HepG2 (cell line): Measurements from ENCODE around the gene NEMP2. TPM values are rescaled to one million over a fixed set of nuclear protein-coding genes. Genes with fewer than 3 reads are reported as not detected.
"Not testable (repeated sequence)": the region's sequence is repeated elsewhere in the genome, so short reads cannot be mapped to it uniquely, and the experiment has no call there.

Source experiments
- ATAC-seq: fragments of 200-7000 bp; cut with Tn5 transposase; 3 replicates; pipeline ENCODE4 v1.9.1; 2020; ENCODE audit warnings: mild to moderate bottlenecking, moderate library complexity
- BruUV-seq: library from RNA; stranded (reverse); fragments of 400-500 nt; replicated peaks from 2 replicates; lab custom pipeline; 2021; lab: Mats Ljungman, UMichigan
- CTCF ChIA-PET: fragments of 300-600 bp; formaldehyde crosslinking; extraction: SDS; loops from one replicate; lab custom pipeline; 2021; ENCODE audit warnings: low total read pairs, inconsistent platforms, low intra/inter-chr PET ratio; lab: Yijun Ruan, JAX
- POLR2A ChIA-PET: fragments of 350-600 bp; sonication (Branson Sonifier 250); formaldehyde crosslinking; loops from one replicate; lab custom pipeline; 2020; ENCODE audit warnings: antibody characterized with exemption, inconsistent platforms; lab: Yijun Ruan, JAX
- DNase-seq: peaks from one replicate; pipeline ENCODE4 v3.0.0-alpha.2; 2015; ENCODE audit warnings: low spot score
- FAIRE-seq: peaks from 3 replicates; lab custom pipeline; 2011; peaks lifted over from hg19 to GRCh38; lab: Jason Lieb, UNC
- H2AFZ ChIP-seq: one replicate; pipeline ENCODE4 v1.6.1; 2011; ENCODE audit warnings: low read length, inconsistent platforms
- H3K27ac ChIP-seq: fragments of 300-600 bp; 3 replicates; pipeline ENCODE4 v1.8.0; 2011; ENCODE audit warnings: mixed run types, mild to moderate bottlenecking, mixed read lengths, low read length, inconsistent platforms; ENCODE audit not compliant: insufficient read depth; ENCODE audit errors: extremely low read length
- H3K27me3 ChIP-seq, 2 experiments: fragments of 200-600 bp in 1 of 2; 2 replicates in 1 of 2; 3 replicates in 1 of 2; pipeline versions ENCODE4 v1.6.0 to v1.8.0; 2011; ENCODE audit warnings: low read length in 2 of 2, mild to moderate bottlenecking in 2 of 2, moderate library complexity in 2 of 2, inconsistent platforms in 1 of 2; ENCODE audit not compliant: insufficient read depth in 2 of 2, control insufficient read depth in 1 of 2
- H3K36me3 ChIP-seq, 2 experiments: fragments of 200-600 bp in 1 of 2; replicated peaks in 1 of 2; 2 replicates in 1 of 2; 3 replicates in 1 of 2; pipeline versions ENCODE4 v1.5.1 to v1.8.0; 2011; ENCODE audit warnings: low read length in 2 of 2, inconsistent platforms in 1 of 2; ENCODE audit not compliant: insufficient read depth in 2 of 2, control insufficient read depth in 1 of 2
- H3K4me1 ChIP-seq: 2 replicates; pipeline ENCODE4 v1.5.1; 2012; ENCODE audit warnings: low read length, inconsistent platforms; ENCODE audit not compliant: insufficient read depth
- H3K4me2 ChIP-seq: 2 replicates; pipeline ENCODE4 v1.6.0; 2011; ENCODE audit warnings: low read depth, low read length, inconsistent platforms
- H3K4me3 ChIP-seq, 3 experiments: fragments of 200-600 bp in 1 of 3; sonication (generic), shearing (Covaris generic) in 1 of 3; replicated peaks in 1 of 3; 2 replicates each; pipeline ENCODE4 v1.5.1; 2011 to 2016; ENCODE audit warnings: low read length in 3 of 3, inconsistent platforms in 2 of 3, low read depth in 2 of 3, mild to moderate bottlenecking in 2 of 3, control low read depth in 1 of 3, mixed read lengths in 1 of 3; ENCODE audit not compliant: insufficient read depth in 1 of 3
- H3K79me2 ChIP-seq: one replicate; pipeline ENCODE4 v1.6.1; 2011; ENCODE audit warnings: low read length, inconsistent platforms; ENCODE audit not compliant: insufficient read depth
- H3K9ac ChIP-seq: 2 replicates; pipeline ENCODE4 v1.6.0; 2011; ENCODE audit warnings: mild to moderate bottlenecking, low read depth, low read length, inconsistent platforms; ENCODE audit not compliant: insufficient read depth
- H3K9me3 ChIP-seq: 2 replicates; pipeline ENCODE4 v1.5.1; 2012; ENCODE audit warnings: mild to moderate bottlenecking, low read length
- H4K20me1 ChIP-seq: 2 replicates; pipeline ENCODE4 v1.6.0; 2011; ENCODE audit warnings: inconsistent platforms, mild to moderate bottlenecking, low read length, moderate library complexity; ENCODE audit not compliant: insufficient read depth
- CREB1 ChIP-seq, 2 experiments: fragments of 450-650 bp in 1 of 2; IDR thresholded peaks; 2 replicates each; pipeline ENCODE4 v1.6.1; 2016 to 2017; ENCODE audit warnings: control low read depth in 1 of 2, mild to moderate bottlenecking in 1 of 2, missing compliant biosample characterization in 1 of 2, missing genetic modification characterization in 1 of 2
- PAF1 ChIP-seq: IDR thresholded peaks from 2 replicates; pipeline ENCODE4 v1.6.1; 2016; ENCODE audit warnings: missing genetic modification reagents, missing compliant biosample characterization
- TEAD2 ChIP-seq: sonication (generic); formaldehyde crosslinking; IDR thresholded peaks from 2 replicates; pipeline ENCODE4 v1.9.0; 2021; ENCODE audit warnings: missing genetic modification reagents
- ZKSCAN8 ChIP-seq: IDR thresholded peaks from 2 replicates; pipeline ENCODE4 v1.6.1; 2016; ENCODE audit warnings: borderline replicate concordance, missing genetic modification reagents, missing compliant biosample characterization
- ZNF672 ChIP-seq: sonication (generic); formaldehyde crosslinking; IDR thresholded peaks from 2 replicates; pipeline ENCODE4 v1.8.1; 2022; ENCODE audit warnings: missing genetic modification reagents
- WGBS: methylation state at CpG from one replicate; pipeline ENCODE4 v1.1.6; 2017; ENCODE audit warnings: low lambda C conversion rate; 5-methylcytosine and 5-hydroxymethylcytosine counted together
- in situ Hi-C: cut with HindIII; loops from 2 replicates; pipeline ENCODE4 v1.10.0; 2017; ENCODE audit warnings: low pct_unique_long_range_greater_than_20kb; ENCODE audit not compliant: extremely low pct_ligation_motif_present
- intact Hi-C: fragments of 100-400 bp; cut with micrococcal nuclease; formaldehyde crosslinking; loops from one replicate; pipeline ENCODE4 v1.10.0; 2022; ENCODE audit not compliant: unreplicated experiment
- polyA plus RNA-seq, 8 experiments: library from polyadenylated mRNA; depleted of rRNA in 3 of 8; stranded (reverse) in 7 of 8; unstranded in 1 of 8; fragments of >200 nt; fragmentation: Illumina TruSeq in 4 of 8; extraction: Trizol in 4 of 8; gene quantifications; 2 replicates each; pipeline versions ENCODE4 v1.2.1 to v1.2.3, GENCODE V29; 2011 to 2016; ENCODE audit warnings: low read depth in 4 of 8, missing spikeins in 1 of 8, mixed read lengths in 1 of 8; ENCODE audit not compliant: insufficient read depth in 1 of 8
- total RNA-seq, 5 experiments: library from RNA; depleted of rRNA; stranded (reverse); fragments of >200 nt; fragmentation: Illumina TruSeq; extraction: Trizol; gene quantifications; 2 replicates each; pipeline ENCODE4 v1.2.3, GENCODE V29; 2016; ENCODE audit warnings: low read depth in 1 of 5
- TF ChIP-seq, protein P1 (sequence below): sonication (generic); formaldehyde crosslinking; IDR thresholded peaks from 2 replicates; pipeline ENCODE4 v1.4.0; 2020; ENCODE audit warnings: mild to moderate bottlenecking, missing genetic modification reagents
- TF ChIP-seq, protein P2 (sequence below): sonication (generic); formaldehyde crosslinking; conservative IDR thresholded peaks from 2 replicates; pipeline ENCODE4 v1.4.0; 2020; ENCODE audit warnings: missing genetic modification reagents

Gene NEMP2
- total and polyA plus RNA-seq, 2 of the 13 experiments (the other 11 are each of a cell fraction or from before 2014, with no cell fraction given), result 2.4 to 9.8 TPM

DNA sequence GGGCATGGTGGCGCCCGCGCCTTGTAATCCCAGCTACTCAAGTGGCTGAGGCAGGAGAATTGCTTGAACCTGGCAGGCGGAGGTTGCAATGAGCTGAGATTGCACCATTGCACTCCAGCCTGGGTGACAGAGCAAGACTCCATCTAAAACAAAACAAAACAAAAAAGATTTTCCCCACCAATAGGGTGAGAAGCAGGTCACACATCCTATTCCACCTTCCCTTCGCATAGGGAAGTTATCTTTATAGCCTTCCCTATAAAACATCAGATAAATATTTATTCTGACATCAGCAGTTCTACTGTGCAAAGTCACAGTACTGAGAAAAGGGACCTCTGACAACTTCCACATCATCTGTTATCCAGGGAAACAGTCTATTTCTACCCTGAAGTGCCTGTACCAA is 24.6 kb downstream of the NEMP2 start:
- H3K4me1 ChIP-seq, BruUV-seq, DNase-seq, H3K9ac ChIP-seq, H3K4me2 ChIP-seq, H3K79me2 ChIP-seq, H3K36me3 ChIP-seq, H3K9me3 ChIP-seq, ATAC-seq, FAIRE-seq, H3K4me3 ChIP-seq, H4K20me1 ChIP-seq, POLR2A ChIA-PET, H2AFZ ChIP-seq, H3K27ac ChIP-seq, H3K27me3 ChIP-seq: not testable (repeated sequence)
- in situ Hi-C loops, result loop anchor here (10.0 to 25.0 kb wide), 2 partner anchors 173 to 425 kb away; partner anchors contain the start of gene INPP1
- intact Hi-C loops, result loop anchor here (2.0 to 5.0 kb wide), 4 partner anchors 137 to 328 kb away; partner anchors contain the start of gene INPP1
- WGBS, result 92% methylated on average over 5 of the region's 5 CpGs
- CTCF ChIA-PET, result interaction anchor here (1.8 kb wide), 1 partner anchor 421 kb away, joined by 9 read pairs; no protein-coding TSS in a partner anchor

DNA sequence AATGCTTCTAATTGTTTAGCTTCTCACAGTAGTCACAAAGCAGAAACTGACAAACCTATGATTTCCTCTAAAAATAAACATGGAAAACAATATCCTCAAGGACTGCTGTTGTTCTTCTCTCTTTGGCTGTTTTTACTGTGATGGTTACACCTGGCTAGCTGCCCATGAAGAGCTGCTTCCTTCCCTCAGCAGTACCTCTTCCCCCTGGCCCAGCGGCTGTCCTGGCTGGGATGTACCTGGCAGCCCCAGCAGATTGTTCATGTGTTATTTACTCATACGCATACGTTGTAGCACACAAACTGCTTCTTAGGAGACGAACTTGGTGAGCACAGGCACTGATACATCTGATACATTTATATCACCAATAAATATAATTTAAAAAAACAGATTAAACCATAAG is 27.4 kb downstream of the NEMP2 start:
- in situ Hi-C loops, result loop anchor here (25.0 kb wide), 1 partner anchor 170 kb away; the partner anchor contains the start of gene INPP1
- no peaks in the 10 kb centered on the region for H4K20me1 ChIP-seq
- TF ChIP-seq, protein P1, sequence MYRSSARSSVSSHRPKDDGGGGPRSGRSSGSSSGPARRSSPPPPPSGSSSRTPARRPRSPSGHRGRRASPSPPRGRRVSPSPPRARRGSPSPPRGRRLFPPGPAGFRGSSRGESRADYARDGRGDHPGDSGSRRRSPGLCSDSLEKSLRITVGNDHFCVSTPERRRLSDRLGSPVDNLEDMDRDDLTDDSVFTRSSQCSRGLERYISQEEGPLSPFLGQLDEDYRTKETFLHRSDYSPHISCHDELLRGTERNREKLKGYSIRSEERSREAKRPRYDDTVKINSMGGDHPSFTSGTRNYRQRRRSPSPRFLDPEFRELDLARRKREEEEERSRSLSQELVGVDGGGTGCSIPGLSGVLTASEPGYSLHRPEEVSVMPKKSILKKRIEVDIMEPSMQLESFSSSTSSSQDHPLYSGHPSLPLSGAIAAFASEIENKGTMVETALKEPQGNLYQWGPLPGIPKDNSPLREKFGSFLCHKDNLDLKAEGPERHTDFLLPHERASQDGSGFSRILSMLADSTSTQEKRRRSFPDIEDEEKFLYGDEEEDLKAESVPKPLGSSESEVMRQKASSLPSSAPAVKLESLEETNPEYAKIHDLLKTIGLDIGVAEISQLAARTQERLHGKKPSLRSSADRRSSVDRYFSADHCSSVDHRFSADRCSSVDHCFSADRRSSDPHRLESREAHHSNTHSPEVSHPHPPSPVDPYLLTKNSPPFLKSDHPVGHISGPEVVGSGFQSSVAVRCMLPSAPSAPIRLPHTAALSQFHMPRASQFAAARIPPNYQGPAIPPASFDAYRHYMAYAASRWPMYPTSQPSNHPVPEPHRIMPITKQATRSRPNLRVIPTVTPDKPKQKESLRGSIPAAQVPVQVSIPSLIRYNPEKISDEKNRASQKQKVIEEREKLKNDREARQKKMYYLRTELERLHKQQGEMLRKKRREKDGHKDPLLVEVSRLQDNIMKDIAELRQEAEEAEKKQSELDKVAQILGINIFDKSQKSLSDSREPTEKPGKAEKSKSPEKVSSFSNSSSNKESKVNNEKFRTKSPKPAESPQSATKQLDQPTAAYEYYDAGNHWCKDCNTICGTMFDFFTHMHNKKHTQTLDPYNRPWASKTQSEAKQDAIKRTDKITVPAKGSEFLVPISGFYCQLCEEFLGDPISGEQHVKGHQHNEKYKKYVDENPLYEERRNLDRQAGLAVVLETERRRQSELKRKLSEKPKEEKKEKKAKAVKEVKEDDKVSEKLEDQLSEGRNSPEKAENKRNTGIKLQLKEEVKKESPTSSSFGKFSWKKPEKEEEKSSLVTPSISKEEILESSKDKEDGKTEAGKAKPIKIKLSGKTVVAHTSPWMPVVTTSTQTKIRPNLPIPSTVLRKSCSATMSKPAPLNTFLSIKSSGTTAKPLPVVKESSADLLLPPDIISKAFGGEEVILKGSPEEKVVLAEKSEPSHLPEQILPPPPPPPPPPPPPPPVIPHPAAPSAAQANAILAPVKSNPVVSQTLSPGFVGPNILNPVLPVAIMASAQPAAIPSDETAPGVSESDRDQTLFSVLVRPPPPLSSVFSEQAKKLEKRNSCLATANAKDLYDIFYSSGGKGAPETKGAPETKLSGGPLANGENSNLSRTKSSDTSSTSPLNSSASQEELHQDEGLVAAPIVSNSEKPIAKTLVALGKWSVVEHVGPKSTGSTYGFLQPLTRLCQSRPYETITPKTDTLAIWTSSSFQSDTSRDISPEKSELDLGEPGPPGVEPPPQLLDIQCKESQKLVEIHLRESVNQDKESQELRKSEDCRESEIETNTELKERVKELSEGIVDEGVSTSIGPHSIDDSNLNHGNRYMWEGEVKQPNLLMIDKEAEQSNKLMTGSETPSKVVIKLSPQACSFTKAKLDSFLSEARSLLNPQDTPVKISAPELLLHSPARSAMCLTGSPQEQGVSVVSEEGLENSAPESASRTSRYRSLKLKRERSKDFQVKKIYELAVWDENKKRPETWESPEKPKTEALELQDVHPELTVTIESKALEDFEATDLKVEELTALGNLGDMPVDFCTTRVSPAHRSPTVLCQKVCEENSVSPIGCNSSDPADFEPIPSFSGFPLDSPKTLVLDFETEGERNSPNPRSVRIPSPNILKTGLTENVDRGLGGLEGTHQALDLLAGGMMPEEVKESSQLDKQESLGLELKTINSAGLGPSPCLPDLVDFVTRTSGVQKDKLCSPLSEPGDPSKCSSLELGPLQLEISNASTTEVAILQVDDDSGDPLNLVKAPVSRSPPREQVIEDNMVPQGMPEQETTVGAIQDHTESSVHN (CRISPR knock-in tag), result no peak
- TF ChIP-seq PAF1 (CRISPR knock-in tag) (no peak), TEAD2 (CRISPR knock-in tag) (no peak), CREB1 (IDR thresholded peaks at IDR 0.05) (no peak), CREB1 (CRISPR knock-in tag; IDR thresholded peaks at IDR 0.05) (no peak), ZKSCAN8 (CRISPR knock-in tag) (no peak), ZNF672 (no peak)
- TF ChIP-seq, protein P2, sequence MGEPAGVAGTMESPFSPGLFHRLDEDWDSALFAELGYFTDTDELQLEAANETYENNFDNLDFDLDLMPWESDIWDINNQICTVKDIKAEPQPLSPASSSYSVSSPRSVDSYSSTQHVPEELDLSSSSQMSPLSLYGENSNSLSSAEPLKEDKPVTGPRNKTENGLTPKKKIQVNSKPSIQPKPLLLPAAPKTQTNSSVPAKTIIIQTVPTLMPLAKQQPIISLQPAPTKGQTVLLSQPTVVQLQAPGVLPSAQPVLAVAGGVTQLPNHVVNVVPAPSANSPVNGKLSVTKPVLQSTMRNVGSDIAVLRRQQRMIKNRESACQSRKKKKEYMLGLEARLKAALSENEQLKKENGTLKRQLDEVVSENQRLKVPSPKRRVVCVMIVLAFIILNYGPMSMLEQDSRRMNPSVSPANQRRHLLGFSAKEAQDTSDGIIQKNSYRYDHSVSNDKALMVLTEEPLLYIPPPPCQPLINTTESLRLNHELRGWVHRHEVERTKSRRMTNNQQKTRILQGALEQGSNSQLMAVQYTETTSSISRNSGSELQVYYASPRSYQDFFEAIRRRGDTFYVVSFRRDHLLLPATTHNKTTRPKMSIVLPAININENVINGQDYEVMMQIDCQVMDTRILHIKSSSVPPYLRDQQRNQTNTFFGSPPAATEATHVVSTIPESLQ, result no peak

More for the DNA sequence above, 27.4 kb downstream of the NEMP2 start:
- Histone ChIP-seq H2AFZ (no peak overlapping the region), H3K9me3 (no peaks in the 10 kb centered on the region), H3K27me3 (no peaks in the 10 kb centered on the region), H3K4me2 (no peak overlapping the region), H3K4me1 (no peaks in the 10 kb centered on the region), H3K27ac (no peak overlapping the region), H3K4me3 (no peak overlapping the region), H3K79me2 (no peaks in the 10 kb centered on the region), H3K36me3 (peaks cover 0 to 1% of the 10 kb centered on the region in 2 experiments; a peak in 1 of 5 replicates), H3K9ac (no peak overlapping the region)
- intact Hi-C loops, result no loop called here
- no TSS peak for BruUV-seq
- ChIA-PET POLR2A (no interaction called here), CTCF (no interaction called here)
- 94% methylated on average over 4 of the region's 4 CpGs for WGBS
- FAIRE-seq, result no peak
- no peak for ATAC-seq
- no peak for DNase-seq
